HEK293 (cell line): ENCODE results near the gene FOXE3.

Source experiments
- CTCF ChIA-PET: fragments of 350-600 bp; formaldehyde crosslinking; extraction: SDS; loops from one replicate; lab custom pipeline; 2021; ENCODE audit warnings: antibody characterized with exemption; lab: Yijun Ruan, JAX
- POLR2A ChIA-PET: fragments of 300-600 bp; formaldehyde crosslinking; extraction: SDS; loops from one replicate; lab custom pipeline; 2020; ENCODE audit warnings: antibody characterized with exemption, inconsistent platforms; lab: Yijun Ruan, JAX
- H3K27ac ChIP-seq: fragments of 200-500 bp; sonication (Bioruptor generic); 2 replicates; pipeline ENCODE4 v1.5.1; 2014; ENCODE audit warnings: low read depth, low read length, control low read depth, inconsistent platforms; ENCODE audit errors: extremely low read depth
- H3K36me3 ChIP-seq, 2 experiments: fragments of 200-500 bp in 1 of 2; sonication (Bioruptor generic) in 1 of 2; 1 replicate in 1 of 2; 2 replicates in 1 of 2; pipeline ENCODE4 v1.5.1; 2014 to 2017; ENCODE audit warnings: inconsistent platforms in 2 of 2, low read length in 2 of 2; ENCODE audit not compliant: control insufficient read depth in 2 of 2, insufficient read depth in 1 of 2
- H3K4me1 ChIP-seq: fragments of 200-500 bp; sonication (Bioruptor generic); 2 replicates; pipeline ENCODE4 v1.5.1; 2014; ENCODE audit warnings: mild to moderate bottlenecking, low read length, inconsistent platforms; ENCODE audit not compliant: control insufficient read depth, insufficient read depth
- H3K4me3 ChIP-seq: 2 replicates; pipeline ENCODE4 v1.5.1; 2011; ENCODE audit warnings: low read depth, mild to moderate bottlenecking, control low read depth, low read length, moderate library complexity
- H3K9me3 ChIP-seq: fragments of 200-500 bp; sonication (Bioruptor generic); 2 replicates; pipeline ENCODE4 v1.5.1; 2014; ENCODE audit warnings: low read depth, low read length, inconsistent platforms; ENCODE audit not compliant: control insufficient read depth, insufficient read depth
- FEZF1 ChIP-seq: fragments of 450-650 bp; formaldehyde crosslinking; IDR thresholded peaks from 2 replicates; pipeline ENCODE4 v1.5.1; 2016; ENCODE audit warnings: missing biosample characterization, missing genetic modification characterization
- GFI1B ChIP-seq: fragments of 450-650 bp; formaldehyde crosslinking; IDR thresholded peaks from 2 replicates; pipeline ENCODE4 v1.5.1; 2016; ENCODE audit warnings: missing biosample characterization, missing genetic modification characterization
- GLI4 ChIP-seq: fragments of 450-650 bp; formaldehyde crosslinking; IDR thresholded peaks from 2 replicates; pipeline ENCODE4 v1.5.1; 2016; ENCODE audit warnings: missing biosample characterization, missing genetic modification characterization
- GLIS1 ChIP-seq: fragments of 450-650 bp; formaldehyde crosslinking; IDR thresholded peaks from 2 replicates; pipeline ENCODE4 v1.5.1; 2016; ENCODE audit warnings: missing biosample characterization, missing genetic modification characterization
- KLF1 ChIP-seq: fragments of 450-650 bp; formaldehyde crosslinking; IDR thresholded peaks from 2 replicates; pipeline ENCODE4 v1.5.1; 2016; ENCODE audit warnings: missing biosample characterization, missing genetic modification characterization
- KLF16 ChIP-seq: fragments of 450-650 bp; formaldehyde crosslinking; IDR thresholded peaks from 2 replicates; pipeline ENCODE4 v1.5.1; 2017; ENCODE audit warnings: missing biosample characterization, missing genetic modification characterization
- MZF1 ChIP-seq: fragments of 450-650 bp; formaldehyde crosslinking; IDR thresholded peaks from 2 replicates; pipeline ENCODE4 v1.5.1; 2017; ENCODE audit warnings: missing biosample characterization, missing genetic modification characterization, borderline replicate concordance
- OVOL3 ChIP-seq: fragments of 450-650 bp; formaldehyde crosslinking; IDR thresholded peaks from 2 replicates; pipeline ENCODE4 v1.5.1; 2016; ENCODE audit warnings: missing biosample characterization, missing genetic modification characterization
- ZBTB21 ChIP-seq: fragments of 450-650 bp; formaldehyde crosslinking; IDR thresholded peaks from 2 replicates; pipeline ENCODE4 v1.5.1; 2017; ENCODE audit warnings: missing biosample characterization, missing genetic modification characterization
- ZBTB8A ChIP-seq: fragments of 450-650 bp; formaldehyde crosslinking; IDR thresholded peaks from 2 replicates; pipeline ENCODE4 v1.5.1; 2016; ENCODE audit warnings: missing biosample characterization, missing genetic modification characterization
- ZIC2 ChIP-seq: fragments of 450-650 bp; formaldehyde crosslinking; IDR thresholded peaks from 2 replicates; pipeline ENCODE4 v1.5.1; 2016; ENCODE audit warnings: missing biosample characterization, missing genetic modification characterization
- ZNF112 ChIP-seq: fragments of 450-650 bp; formaldehyde crosslinking; IDR thresholded peaks from 2 replicates; pipeline ENCODE4 v1.5.0; 2017; ENCODE audit warnings: missing biosample characterization, missing genetic modification characterization
- ZNF133 ChIP-seq: fragments of 450-650 bp; formaldehyde crosslinking; IDR thresholded peaks from 2 replicates; pipeline ENCODE4 v1.5.1; 2016; ENCODE audit warnings: missing biosample characterization, missing genetic modification characterization
- ZNF138 ChIP-seq: fragments of 450-650 bp; formaldehyde crosslinking; IDR thresholded peaks from 2 replicates; pipeline ENCODE4 v1.5.1; 2016; ENCODE audit warnings: missing biosample characterization, missing genetic modification characterization, borderline replicate concordance
- ZNF174 ChIP-seq: fragments of 450-650 bp; formaldehyde crosslinking; IDR thresholded peaks from 2 replicates; pipeline ENCODE4 v1.5.0; 2017; ENCODE audit warnings: missing biosample characterization, mild to moderate bottlenecking, missing genetic modification characterization
- ZNF175 ChIP-seq: fragments of 450-650 bp; formaldehyde crosslinking; IDR thresholded peaks from 2 replicates; pipeline ENCODE4 v1.5.1; 2016; ENCODE audit warnings: missing biosample characterization, missing genetic modification characterization
- ZNF19 ChIP-seq: fragments of 450-650 bp; formaldehyde crosslinking; IDR thresholded peaks from 2 replicates; pipeline ENCODE4; 2016; ENCODE audit warnings: missing biosample characterization, missing genetic modification characterization, low read depth
- ZNF211 ChIP-seq: fragments of 450-650 bp; formaldehyde crosslinking; IDR thresholded peaks from 2 replicates; pipeline ENCODE4 v1.5.1; 2016; ENCODE audit warnings: low read depth, missing biosample characterization, missing genetic modification characterization
- ZNF302 ChIP-seq: fragments of 450-650 bp; formaldehyde crosslinking; IDR thresholded peaks from 2 replicates; pipeline ENCODE4 v1.5.1; 2016; ENCODE audit warnings: missing biosample characterization, missing genetic modification characterization, low read depth
- ZNF394 ChIP-seq: fragments of 450-650 bp; formaldehyde crosslinking; IDR thresholded peaks from 2 replicates; pipeline ENCODE4 v1.5.1; 2016; ENCODE audit warnings: missing biosample characterization, missing genetic modification characterization, mild to moderate bottlenecking, moderate library complexity, borderline replicate concordance
- ZNF530 ChIP-seq: fragments of 450-650 bp; formaldehyde crosslinking; IDR thresholded peaks from 2 replicates; pipeline ENCODE4 v1.5.1; 2016; ENCODE audit warnings: low read depth, missing biosample characterization, missing genetic modification characterization
- ZNF596 ChIP-seq: fragments of 450-650 bp; IDR thresholded peaks from 2 replicates; pipeline ENCODE4 v1.5.0; 2018; ENCODE audit warnings: missing biosample characterization, mild to moderate bottlenecking, missing genetic modification characterization, moderate library complexity
- ZNF747 ChIP-seq: fragments of 450-650 bp; formaldehyde crosslinking; IDR thresholded peaks from 2 replicates; pipeline ENCODE4 v1.5.1; 2016; ENCODE audit warnings: missing biosample characterization, missing genetic modification characterization
- ZNF768 ChIP-seq: fragments of 450-650 bp; formaldehyde crosslinking; IDR thresholded peaks from 2 replicates; pipeline ENCODE4 v1.5.1; 2018; ENCODE audit warnings: missing biosample characterization, mild to moderate bottlenecking, missing genetic modification characterization
- ZNF777 ChIP-seq: fragments of 450-650 bp; formaldehyde crosslinking; IDR thresholded peaks from 2 replicates; pipeline ENCODE4 v1.5.1; 2017; ENCODE audit warnings: missing biosample characterization, missing genetic modification characterization, borderline replicate concordance
- TF ChIP-seq, protein P1 (sequence below): fragments of 450-650 bp; formaldehyde crosslinking; IDR thresholded peaks from 2 replicates; pipeline ENCODE4 v1.5.1; 2016; ENCODE audit warnings: missing biosample characterization, missing genetic modification characterization, borderline replicate concordance
- TF ChIP-seq, protein P2 (sequence below): fragments of 450-650 bp; IDR thresholded peaks from 2 replicates; pipeline ENCODE4 v1.5.1; 2018; ENCODE audit warnings: missing biosample characterization, mild to moderate bottlenecking, missing genetic modification characterization
- TF ChIP-seq, protein P3 (sequence below): fragments of 450-650 bp; formaldehyde crosslinking; IDR thresholded peaks from 2 replicates; pipeline ENCODE4 v1.5.1; 2016; ENCODE audit warnings: missing biosample characterization, missing genetic modification characterization

FOXE3 gene

GRCh38 chr1:47380699-47381098 lies 35.4 kb upstream of the FOXE3 start:
- Histone ChIP-seq H3K4me1 (0 out of 2 replicates have a peak, but pooled peaks cover 5% of the 10 kb centered on the region), H3K9me3 (no peaks in the 10 kb centered on the region), H3K4me3 (no peak overlapping the region), H3K27ac (no peak overlapping the region), H3K36me3 (peaks cover 3 to 48% of the 10 kb centered on the region in 2 experiments)
- TF ChIP-seq ZNF174 (tag by site-specific recombination), result no peak
- TF ChIP-seq, protein P1, sequence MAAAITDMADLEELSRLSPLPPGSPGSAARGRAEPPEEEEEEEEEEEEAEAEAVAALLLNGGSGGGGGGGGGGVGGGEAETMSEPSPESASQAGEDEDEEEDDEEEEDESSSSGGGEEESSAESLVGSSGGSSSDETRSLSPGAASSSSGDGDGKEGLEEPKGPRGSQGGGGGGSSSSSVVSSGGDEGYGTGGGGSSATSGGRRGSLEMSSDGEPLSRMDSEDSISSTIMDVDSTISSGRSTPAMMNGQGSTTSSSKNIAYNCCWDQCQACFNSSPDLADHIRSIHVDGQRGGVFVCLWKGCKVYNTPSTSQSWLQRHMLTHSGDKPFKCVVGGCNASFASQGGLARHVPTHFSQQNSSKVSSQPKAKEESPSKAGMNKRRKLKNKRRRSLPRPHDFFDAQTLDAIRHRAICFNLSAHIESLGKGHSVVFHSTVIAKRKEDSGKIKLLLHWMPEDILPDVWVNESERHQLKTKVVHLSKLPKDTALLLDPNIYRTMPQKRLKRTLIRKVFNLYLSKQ (tag by site-specific recombination), result no peak
- no peak for TF ChIP-seq ZIC2 (tag by site-specific recombination)
- TF ChIP-seq KLF16, result no peak
- no peak for TF ChIP-seq ZNF777 (tag by site-specific recombination)
- no peak for TF ChIP-seq ZNF302
- no peak for TF ChIP-seq GLIS1
- no peak for TF ChIP-seq ZNF394
- TF ChIP-seq KLF1, result no peak
- TF ChIP-seq ZNF596 (tag by site-specific recombination), result no peak
- no peak for TF ChIP-seq ZNF175 (tag by site-specific recombination)
- no peak for TF ChIP-seq ZNF19 (tag by site-specific recombination)
- ChIA-PET POLR2A (interaction anchor here (0.7 kb wide), 1 partner anchor 672 kb away, joined by 3 read pairs; no protein-coding TSS in a partner anchor), CTCF (interaction anchor here (0.6 to 2.3 kb wide), 7 partner anchors 9 to 330 kb away, joined by 3 to 7 read pairs (median 5); partner anchors contain the start of gene FOXD2)

DNA sequence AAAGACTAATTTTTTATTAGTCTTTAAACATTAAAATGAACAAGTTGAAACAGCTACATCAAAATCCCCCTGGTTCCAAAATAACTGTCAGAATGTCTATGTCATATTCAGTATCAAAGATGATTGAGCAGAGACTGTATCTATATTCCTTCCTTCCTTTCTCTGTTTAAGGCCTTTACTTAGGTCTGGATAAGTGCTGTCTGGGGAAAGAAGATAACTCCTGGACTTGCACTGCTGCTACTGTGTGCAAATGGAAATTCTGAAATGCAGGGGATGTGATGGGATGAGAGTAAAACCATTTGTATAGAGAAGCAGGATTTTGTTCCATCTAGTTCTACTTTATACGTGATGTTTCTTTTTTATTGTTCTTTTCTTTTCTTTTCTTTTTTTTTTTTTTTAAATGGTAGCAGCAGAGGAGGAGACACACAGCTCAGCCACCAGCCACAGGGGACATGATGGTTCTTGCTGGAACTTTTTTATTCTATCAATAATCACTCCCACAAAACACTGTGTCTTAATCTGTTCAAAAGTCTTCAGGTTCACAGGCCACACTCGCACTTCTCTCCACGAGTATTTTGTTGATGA lies 33.6 kb upstream of the FOXE3 start:
- H3K4me3 ChIP-seq, result no peak overlapping the region
- ChIA-PET POLR2A (no interaction called here), CTCF (interaction anchor here (0.7 to 2.3 kb wide), 6 partner anchors 42 to 203 kb away, joined by 3 to 7 read pairs (median 4); partner anchors contain the start of gene FOXD2)
- 0 out of 2 replicates have a peak, but pooled peaks cover 5% of the 10 kb centered on the region for H3K4me1 ChIP-seq
- peaks cover 3 to 37% of the 10 kb centered on the region in 2 experiments; a peak in 2 of 3 replicates for H3K36me3 ChIP-seq
- no peak overlapping the region for H3K27ac ChIP-seq
- no peaks in the 10 kb centered on the region for H3K9me3 ChIP-seq
- TF ChIP-seq ZNF211 (tag by site-specific recombination) (no peak), OVOL3 (tag by site-specific recombination) (no peak), GLI4 (tag by site-specific recombination) (no peak), ZNF138 (tag by site-specific recombination) (no peak), GLIS1 (no peak), ZNF112 (no peak), ZNF530 (tag by site-specific recombination) (no peak), KLF16 (no peak), MZF1 (tag by site-specific recombination) (no peak), ZNF747 (no peak), FEZF1 (tag by site-specific recombination) (no peak), ZBTB21 (tag by site-specific recombination) (no peak), ZBTB8A (tag by site-specific recombination) (no peak), GFI1B (no peak), ZNF133 (tag by site-specific recombination) (no peak), ZNF768 (tag by site-specific recombination) (no peak)
- TF ChIP-seq, protein P2, sequence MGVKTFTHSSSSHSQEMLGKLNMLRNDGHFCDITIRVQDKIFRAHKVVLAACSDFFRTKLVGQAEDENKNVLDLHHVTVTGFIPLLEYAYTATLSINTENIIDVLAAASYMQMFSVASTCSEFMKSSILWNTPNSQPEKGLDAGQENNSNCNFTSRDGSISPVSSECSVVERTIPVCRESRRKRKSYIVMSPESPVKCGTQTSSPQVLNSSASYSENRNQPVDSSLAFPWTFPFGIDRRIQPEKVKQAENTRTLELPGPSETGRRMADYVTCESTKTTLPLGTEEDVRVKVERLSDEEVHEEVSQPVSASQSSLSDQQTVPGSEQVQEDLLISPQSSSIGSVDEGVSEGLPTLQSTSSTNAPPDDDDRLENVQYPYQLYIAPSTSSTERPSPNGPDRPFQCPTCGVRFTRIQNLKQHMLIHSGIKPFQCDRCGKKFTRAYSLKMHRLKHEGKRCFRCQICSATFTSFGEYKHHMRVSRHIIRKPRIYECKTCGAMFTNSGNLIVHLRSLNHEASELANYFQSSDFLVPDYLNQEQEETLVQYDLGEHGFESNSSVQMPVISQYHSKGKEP (tag by site-specific recombination), result no peak
- TF ChIP-seq, protein P3, sequence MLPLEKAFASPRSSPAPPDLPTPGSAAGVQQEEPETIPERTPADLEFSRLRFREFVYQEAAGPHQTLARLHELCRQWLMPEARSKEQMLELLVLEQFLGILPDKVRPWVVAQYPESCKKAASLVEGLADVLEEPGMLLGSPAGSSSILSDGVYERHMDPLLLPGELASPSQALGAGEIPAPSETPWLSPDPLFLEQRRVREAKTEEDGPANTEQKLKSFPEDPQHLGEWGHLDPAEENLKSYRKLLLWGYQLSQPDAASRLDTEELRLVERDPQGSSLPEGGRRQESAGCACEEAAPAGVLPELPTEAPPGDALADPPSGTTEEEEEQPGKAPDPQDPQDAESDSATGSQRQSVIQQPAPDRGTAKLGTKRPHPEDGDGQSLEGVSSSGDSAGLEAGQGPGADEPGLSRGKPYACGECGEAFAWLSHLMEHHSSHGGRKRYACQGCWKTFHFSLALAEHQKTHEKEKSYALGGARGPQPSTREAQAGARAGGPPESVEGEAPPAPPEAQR (tag by site-specific recombination), result no peak
